Suppressor macrophage (primary cell): ENCODE data around the gene RAD51B.
"Not testable (repeated sequence)": the region's sequence is repeated elsewhere in the genome, so short reads cannot be mapped to it uniquely, and the experiment has no call there.

ENCODE experiments used
- DNase-seq, 4 experiments: peaks; one replicate each; pipeline ENCODE4 v3.0.0-alpha.2; 2020 to 2022

The RAD51B gene

DNA sequence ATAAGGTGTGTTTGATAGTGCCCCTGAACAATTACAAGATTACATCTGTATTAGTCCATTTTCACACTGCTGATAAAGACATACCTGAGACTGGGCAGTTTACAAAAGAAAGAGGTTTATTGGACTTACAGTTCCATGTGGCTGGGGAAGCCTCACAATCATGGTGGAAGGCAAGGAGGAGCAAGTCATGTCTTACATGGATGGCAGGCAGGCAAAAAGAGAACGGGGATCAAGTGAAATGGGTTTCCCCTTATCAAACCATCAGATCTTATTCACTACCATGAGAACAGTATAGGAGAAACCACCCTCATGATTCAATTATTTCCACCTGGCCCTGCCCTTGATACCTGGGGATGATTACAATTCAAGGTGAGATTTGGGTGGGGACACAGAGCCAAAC lies 211.4 kb downstream of the RAD51B start:
- DNase-seq = not testable (repeated sequence)

DNA sequence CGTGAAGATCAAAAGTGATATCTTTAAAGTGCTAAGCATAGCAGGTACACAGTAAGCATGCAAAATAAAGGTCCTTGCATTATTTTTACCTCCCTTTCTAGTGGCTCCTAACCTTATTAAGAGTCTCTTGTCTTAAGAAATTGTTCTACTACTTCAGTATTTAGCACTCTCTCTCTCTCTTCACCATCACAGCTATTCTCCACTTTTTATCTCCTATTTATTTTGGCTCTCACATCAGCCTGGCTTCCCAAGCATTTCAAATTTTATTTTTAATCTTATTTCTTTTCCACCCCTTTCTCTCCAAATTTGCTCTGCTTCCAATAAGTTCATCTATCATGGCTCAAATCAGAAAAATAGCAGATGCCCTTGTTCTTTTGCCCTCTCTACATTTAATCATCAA lies 212.6 kb downstream of the RAD51B start:
- DNase-seq = no peak

DNA sequence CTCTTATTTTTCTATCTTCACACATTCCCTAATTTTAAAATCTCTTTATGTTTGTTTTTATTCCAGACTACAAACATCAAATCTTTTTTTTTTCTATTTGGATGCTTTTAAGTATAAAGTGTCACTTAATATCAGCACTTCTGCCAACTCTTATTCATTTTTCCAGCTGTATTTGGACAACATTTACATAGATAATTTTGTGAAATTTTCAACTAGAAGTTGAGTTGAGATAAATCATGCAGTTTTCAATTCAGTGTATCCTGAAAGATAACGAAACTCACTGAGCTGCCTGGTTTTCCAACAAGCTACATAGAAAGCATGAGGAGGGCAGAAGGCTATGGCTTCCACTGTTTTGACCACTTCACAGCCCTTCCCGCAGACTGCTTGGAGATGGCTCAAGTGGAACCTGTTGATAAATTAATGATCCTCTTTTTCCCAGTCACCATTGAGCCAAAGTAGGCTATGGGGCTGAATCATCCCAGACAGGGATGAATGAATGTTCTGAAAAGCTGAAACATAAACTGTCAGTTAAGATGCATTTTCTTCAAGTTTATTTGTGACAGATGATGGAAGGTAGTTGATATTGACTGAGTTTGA lies 213.9 kb downstream of the RAD51B start:
- no peak for DNase-seq

DNA sequence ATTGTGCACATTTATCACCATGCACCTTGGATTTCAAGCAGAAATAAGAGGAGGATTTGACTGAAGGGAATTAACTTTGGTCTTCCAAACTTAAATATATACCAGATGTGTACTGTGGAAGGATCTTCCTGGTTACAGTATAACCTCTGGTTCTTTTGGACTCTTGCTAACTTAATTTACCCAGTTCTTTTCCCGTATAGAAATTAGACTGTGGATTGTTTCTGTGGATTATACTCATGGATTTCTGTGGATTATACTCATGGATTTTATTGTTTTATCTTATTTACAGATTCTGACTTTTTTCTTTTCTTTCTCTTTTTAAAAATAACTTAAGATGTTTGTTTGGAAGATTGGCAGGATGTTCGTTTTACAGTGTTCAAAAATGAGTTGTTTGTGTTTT lies 215.3 kb downstream of the RAD51B start:
- no peak for DNase-seq

DNA sequence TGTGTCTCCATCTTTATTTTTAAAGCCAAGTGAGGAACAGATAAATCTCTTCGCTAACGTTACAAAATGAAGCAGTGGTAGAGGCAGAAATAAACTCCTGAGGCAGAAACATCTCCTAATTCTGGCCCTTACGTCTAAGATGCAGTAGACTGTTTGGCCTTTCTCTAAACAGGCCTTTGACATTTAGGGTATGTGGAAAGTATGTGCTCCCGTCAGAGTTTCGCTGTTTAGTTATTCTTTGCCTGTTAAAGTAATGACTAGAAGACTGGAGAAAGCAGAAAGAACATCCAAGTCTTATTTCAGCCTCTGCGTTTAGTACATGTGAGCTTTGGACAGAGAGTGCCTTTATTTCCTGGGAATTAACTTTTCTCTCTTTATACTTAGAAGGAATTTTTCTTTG lies 216.6 kb downstream of the RAD51B start:
- no peak for DNase-seq

DNA sequence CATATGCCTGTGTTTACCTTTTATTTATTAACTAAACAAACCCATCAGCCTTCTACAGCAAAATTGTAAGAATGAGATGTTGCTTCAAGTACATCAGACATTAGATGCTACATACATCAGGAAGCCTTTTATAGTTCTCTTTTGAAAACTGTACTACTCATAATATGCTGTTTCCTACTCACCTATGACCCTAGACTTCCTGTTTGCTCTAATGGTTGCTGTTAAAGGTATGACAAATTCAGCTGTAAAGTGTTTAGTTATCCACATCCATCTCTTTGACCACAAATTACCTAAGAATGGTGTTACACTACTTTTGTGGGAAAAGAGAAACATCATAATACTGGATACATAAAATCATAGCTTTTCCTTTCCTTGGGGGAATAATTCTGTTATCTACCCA lies 220.0 kb downstream of the RAD51B start:
- no peak for DNase-seq

DNA sequence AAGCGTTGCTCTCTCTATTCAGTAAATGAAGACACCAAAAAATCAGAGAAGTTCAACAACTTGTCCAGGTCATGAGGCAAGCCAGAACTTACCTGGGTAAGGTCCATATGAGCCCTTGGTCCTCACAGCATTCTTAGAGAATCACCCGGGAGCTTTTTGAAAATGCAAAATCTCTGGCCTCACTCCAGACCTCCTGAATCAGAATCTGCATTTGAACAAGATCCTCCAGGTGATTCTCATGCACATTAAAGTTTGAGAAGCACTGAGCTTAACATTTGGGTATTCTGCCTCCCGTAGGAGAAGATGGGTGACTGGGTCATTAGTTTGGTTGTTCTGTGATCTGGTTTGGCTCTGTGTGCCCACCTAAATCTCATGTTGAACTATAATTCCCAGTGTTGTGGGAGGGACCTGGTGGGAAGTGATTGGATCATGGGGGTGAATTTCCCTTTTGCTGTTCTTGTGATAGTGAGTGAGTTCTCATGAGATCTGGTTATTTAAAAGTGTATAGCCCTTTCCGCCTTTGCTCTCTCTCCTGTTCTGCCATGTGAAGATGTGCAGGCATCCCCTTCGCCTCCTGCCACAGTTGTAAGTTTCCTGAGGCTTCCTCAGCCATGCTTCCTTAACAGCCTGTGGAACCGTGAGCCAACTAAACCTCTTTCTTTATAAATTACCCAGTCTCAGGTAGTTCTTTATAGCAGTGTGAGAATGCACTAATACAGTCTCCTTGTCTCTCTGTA lies 221.2 kb downstream of the RAD51B start:
- peak in 2 of 4 experiments; percentile 1 to 2 for DNase-seq

DNA sequence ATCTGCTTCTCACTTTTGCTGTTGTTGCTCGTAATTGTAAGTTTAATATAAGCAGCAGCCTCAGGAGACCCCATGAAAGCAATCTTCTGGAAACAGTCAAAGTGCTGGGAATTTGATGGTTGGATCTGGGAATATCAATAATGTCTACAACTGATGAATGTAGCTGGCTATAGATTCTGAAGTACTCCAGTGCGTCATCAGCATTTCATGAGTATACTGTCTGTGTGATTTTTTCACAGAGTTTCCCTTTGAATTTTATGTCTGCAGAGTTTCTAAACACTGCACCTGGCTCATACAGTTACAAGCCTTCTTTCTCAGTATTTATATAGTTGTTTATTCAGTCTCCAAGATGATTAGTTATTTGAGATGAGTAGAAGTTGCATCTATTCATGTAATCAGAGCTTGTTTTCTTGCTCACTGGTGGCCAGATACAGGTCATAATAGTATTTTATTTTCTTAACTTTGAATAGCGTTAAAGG lies 222.3 kb downstream of the RAD51B start:
- no peak for DNase-seq

DNA sequence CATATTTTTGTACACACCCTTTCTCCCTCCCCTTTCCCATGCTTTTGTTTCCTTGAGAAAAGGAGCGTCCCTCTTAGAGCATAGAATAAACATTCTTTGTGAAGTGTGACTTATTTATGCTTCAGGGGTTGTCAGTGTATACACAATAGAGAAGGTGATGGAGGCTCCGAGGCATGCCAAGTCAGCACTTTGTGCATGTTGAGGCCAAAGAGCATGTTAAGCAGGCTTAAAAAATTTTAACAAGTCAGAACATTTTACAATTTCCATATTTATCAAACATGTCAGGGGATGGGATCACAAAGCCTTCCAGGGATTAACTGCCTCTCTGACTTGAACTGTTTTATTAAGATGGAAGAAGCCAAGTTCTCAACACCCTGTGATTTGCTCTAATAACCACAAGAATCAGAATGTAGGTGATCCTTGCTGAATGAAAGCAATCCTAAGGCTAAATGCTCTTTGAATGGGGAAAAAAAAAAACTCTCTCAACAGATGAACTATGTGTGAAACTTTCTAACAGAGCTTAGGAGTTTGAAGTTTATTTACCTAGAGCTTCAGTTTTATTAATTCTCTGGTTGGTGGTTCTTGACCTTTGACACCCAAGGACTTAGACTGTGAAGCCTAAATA lies 223.1 kb downstream of the RAD51B start:
- no peak for DNase-seq

DNA sequence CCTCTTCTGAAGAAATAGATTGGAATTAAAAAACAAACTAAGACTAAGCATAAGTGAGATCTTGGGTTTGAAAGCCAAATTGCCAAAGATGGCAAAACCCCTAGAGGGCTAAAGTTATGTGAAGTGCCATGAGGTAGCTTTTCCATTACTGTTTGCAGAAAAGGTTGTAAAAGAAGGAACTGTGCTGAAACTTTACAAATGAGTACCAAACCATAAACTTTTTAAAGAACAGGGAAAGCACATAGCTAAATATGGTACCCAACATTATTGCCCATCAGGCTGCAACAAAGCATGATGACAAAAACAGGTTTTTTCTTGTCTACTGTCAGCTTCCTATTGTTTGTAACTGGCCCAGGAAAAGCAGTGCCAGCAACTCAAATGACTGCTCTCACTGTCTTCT lies 224.2 kb downstream of the RAD51B start:
- DNase-seq = no peak

DNA sequence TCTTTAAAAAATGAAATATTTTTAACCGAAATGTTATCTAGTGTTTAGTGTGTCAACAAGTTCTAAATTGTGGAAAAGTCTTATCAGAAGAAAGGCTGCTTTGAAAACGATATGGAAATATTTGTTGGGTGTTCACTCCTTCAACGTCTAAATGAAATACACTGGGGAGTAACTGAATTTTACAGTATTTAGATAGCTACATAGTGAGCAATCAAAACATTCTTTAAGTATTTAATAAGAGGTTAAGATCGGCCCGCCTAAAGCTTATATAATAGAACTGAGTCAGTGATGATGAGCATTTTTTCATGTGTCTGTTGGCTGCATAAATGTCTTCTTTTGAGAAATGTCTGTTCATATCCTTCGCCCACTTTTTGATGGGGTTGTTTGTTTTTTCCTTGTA lies 228.3 kb downstream of the RAD51B start:
- no peak for DNase-seq

DNA sequence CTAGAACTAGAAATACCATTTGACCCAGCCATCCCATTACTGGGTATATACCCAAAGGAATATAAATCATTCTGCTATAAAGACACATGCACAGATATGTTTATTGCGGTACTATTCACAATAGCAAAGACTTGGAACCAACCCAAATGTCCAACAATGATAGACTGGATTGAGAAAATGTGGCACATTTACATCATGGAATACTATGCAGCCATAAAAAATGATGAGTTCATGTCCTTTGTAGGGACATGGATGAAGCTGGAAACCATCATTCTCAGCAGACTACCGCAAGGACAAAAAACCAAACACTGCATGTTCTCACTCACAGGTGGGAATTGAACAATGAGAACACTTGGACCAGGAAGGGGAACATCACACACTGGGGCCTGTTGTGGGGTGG lies 229.2 kb downstream of the RAD51B start:
- DNase-seq = not testable (repeated sequence)

DNA sequence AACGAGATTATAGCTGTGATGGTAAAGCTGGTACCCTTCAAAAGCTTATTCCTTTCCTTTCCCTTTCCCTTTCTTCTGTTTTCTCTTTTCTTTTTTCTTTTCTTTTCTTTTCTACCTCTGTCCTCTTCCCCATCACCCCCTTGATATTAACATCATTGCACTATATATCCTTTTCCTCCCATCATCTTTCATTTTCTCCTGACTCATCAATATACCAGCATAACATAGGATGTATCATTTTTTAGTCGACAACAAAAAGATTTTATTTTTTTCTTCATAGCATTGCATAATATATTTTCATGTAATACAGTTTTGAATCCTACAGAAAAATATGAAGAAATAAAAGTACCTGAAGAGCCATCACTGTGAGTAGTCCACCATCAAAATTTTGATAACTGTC lies 230.6 kb downstream of the RAD51B start:
- no peak for DNase-seq

DNA sequence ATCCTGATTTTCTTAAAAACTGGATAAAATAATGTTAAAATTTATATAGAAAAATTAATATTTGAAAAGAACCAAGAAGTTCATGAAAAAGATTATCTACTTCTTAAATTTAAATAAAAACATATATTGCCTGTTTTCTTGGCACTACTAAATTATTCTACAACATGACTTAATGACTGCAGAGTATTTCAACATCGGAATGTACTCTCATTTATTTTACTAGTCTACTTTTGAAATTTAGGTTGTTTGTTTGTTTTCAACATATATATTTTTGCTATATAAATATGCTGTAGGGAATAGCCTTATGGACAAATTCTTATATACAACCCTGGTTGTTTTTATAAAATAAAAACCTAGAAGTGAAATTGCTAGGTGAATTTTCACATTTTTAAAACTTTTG lies 231.6 kb downstream of the RAD51B start:
- DNase-seq = no peak

DNA sequence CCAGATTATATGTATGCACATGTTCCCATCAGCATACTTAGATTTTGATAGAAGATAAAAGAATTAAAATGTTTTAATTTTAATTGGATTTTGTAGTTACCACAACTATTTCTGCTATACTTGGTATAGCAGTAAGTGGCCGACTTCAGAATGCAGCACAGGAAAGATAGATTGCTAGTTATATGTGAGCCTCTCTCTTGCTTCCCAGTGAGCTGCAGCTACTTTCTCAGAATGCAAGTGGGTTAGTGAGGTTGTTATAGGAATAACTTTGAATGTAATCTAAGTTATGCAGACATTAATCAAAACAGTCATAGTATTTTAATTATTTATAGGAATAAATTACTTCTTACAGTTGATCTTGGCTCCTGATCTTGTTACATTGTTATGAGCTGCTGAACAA lies 240.6 kb downstream of the RAD51B start:
- DNase-seq = no peak

DNA sequence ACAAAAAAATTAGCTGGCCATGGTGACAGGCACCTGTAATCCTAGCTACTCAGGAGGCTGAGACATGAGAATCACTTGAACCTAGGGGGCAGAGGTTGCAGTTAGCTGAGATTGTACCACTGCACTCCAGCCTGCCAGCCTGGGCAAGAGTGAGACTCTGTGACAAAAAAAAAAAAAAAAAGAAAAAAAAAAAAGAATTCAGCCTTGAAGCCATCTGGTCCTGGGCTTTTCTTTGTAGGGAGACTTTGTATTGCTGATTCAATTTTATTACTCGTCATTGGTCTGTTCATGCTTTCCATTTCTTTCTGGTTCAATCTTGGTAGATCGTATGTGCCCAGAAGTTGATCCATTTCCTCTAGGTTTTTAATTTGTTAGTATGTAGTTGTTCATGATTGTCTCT lies 243.1 kb downstream of the RAD51B start:
- no peak for DNase-seq

DNA sequence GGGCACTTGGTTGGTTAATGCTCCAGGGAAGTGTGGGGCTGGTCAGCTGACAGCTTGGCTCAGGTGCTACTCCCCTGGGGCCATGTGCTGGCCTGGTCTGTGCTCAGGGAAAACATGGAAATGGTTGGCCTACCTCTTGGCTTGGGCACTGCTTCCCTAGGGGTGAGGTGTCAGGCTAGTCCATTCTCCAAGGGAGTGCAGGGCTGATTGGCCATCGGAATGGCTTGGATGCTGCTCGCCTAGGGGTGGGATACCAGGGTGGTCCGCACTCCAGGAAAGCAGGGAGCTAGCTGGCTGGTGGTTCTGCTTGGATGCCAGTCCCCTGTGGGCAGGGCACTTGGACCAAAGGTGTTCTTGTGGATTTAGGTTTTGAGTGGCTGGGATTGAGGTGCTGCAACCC lies 245.7 kb downstream of the RAD51B start:
- DNase-seq = no peak

DNA sequence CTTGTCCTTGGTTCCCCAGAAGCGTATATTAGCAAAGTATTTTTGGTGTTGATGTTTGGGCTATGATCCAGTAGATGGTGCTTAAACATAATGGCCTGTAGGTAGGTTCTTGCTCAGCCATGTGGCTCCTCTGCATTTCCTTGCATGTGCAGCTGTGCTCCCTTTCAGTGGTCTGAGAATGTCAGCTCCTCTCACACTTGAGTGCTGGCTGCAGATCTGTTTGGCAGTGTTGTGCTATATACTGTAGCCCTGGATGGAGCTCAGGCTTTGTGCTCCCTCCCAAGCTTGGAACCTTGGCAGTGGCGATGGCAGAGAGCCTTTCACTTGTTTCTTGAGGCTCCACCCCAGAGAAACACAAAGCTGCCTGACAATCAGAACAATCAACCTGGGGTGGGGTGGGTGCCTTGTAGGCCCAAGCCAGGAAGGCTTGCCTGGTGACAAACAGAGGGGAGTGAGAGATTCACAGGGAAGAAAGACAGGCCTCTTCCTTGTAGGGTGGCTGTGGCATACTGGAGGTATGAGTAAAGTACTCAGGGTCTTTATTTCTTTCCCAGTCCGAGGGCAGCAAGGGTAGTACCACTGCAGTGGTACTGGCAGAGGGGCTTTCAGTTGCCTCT lies 255.3 kb downstream of the RAD51B start:
- DNase-seq = no peak

DNA sequence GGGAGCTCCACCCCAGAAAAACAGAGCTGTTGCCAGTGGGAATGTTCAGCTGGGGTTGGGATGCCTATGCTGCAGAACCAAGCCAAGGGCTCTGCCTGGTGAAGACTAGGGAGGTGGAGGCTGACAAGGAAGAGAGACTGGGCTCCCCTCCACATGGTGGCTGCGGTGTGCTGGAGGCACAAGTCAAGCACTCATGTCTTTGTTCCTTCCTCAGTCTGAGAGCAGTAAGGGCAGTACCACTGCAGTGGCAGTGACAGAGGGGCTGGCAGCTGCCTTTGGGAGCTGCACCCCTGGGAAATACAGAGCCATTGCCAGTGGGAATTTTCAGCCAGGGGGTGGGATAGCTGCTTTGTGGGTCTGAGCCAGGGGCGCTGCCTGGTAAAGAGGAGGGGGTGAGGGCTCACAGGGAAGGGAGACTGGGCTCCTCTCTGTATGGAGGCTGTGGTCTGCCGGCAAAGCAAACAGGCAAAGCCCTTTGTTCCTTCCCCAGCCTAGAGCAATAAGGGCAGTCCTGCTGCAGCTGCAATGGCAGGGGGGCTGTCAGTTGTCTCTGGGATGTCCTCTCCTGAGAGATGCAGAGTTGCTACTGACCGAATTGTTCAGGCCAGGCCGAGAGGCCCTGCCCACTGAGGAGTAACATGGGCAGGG lies 255.9 kb downstream of the RAD51B start:
- DNase-seq = no peak

DNA sequence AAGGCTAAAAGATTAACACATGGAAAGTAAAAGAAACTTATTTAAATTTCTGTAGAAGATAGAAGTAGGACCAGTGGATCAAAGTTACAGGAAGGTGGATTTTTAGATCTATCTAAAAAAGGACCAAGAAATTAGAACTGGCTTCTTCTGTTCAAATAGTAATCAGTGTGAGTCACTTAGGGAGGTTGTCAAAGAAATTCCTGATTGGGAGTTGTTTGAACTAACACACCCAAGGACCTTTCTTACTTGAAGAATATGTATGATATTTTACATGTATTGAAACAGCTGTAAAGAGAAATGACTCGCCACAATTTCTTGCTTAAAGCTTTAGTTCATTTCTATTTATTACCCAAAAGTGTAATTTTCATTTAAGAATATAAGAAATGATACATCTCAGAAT lies 256.9 kb downstream of the RAD51B start:
- no peak for DNase-seq

DNA sequence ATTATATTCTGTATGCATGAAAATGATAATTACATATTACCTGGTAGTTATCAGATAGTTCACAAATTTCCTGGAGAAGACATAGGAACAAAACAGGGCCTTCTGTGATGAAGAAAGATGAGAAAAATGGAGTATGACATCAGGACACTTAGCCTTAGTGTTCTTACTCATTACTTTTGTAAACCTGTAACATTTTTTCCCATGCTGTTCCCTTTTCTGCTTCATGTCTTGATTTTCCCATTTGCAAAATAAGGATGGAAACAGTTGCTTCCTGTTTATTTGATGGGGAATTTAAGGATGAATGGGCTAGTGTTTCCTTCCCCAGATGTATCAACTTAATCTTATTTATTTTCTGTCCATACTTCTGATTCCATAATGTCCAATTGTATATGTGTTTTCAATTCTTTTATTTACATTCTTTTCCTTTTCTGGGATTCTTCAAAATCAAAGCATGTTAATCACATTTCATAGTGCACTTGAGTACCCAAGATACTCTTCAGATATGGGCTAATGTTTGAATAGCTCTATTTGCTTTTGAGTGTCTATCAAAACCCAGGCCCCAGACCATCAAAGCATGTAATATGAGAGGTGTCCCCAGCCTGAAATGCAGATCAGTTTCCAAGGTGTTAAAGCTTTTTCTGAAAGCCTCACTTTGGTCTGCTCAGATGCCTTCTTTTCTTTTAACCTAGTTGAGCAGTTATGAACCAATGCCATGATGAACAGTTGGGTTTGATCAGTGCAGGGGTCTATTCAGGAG lies 260.5 kb downstream of the RAD51B start:
- DNase-seq = no peak

DNA sequence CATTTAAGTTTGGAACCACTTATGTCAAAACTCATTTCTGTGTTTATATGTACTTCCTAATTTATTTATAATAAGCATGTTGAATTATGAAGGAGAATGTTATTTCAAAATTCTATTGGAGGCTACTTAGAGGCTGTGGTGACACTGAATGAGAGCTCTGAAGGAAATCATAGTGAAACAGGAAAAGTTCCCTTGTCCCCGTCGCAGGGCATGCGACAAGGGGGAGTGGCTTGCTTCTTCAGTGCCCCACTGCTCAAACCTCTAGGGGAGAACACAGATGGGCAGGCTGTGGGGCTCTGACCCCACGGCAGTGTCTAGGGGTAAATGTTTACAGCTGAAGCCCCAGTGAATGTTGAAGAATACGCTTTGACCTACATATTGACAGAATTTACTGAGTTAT lies 261.9 kb downstream of the RAD51B start:
- peak in 2 of 4 experiments; percentile 5 to 11 for DNase-seq
